Measurements from ENCODE around the gene SEBOX. TPM values are rescaled to one million over a fixed set of nuclear protein-coding genes. Genes with fewer than 3 reads are reported as not detected.

SEBOX gene
- total RNA-seq, 4 donors from 2014 or later = not detected

DNA sequence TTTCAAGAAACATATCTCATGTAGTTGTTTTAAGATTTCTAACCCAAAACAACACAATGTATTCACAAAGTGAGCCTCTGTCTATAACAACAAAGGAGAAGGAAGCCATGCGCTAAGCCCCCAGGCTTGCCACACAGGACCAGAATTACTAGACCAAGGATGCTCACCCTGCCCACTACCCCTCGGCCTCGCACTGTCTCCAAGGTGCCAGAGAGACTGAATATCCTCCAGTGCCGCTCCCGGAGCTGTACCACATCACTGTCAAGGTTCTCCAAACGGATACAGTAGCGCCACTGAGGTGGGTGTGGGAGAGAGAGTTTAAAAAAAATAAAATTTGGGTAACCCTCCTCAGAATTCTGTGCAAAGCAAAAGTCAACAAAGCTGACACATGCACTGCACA is 14.7 kb downstream of the SEBOX start:
- 88 to 90% methylated on average over 7 of the region's 7 CpGs for WGBS, 2 donors
- peaks cover 0 to 18% (median 0%) of the 10 kb centered on the region in 4 donors for H3K4me1 ChIP-seq
- H3K27ac ChIP-seq = no peak overlapping the region
- no peak for DNase-seq (ENCODE audit: low spot score in 2 of 2)
- H3K36me3 ChIP-seq = peaks cover 5 to 99% (median 25%) of the 10 kb centered on the region in 3 donors
- TF ChIP-seq POLR2A (IDR thresholded peaks at IDR 0.05) (no peak), EP300 (IDR thresholded peaks at IDR 0.05) (no peak)
- TF ChIP-seq, protein P1, sequence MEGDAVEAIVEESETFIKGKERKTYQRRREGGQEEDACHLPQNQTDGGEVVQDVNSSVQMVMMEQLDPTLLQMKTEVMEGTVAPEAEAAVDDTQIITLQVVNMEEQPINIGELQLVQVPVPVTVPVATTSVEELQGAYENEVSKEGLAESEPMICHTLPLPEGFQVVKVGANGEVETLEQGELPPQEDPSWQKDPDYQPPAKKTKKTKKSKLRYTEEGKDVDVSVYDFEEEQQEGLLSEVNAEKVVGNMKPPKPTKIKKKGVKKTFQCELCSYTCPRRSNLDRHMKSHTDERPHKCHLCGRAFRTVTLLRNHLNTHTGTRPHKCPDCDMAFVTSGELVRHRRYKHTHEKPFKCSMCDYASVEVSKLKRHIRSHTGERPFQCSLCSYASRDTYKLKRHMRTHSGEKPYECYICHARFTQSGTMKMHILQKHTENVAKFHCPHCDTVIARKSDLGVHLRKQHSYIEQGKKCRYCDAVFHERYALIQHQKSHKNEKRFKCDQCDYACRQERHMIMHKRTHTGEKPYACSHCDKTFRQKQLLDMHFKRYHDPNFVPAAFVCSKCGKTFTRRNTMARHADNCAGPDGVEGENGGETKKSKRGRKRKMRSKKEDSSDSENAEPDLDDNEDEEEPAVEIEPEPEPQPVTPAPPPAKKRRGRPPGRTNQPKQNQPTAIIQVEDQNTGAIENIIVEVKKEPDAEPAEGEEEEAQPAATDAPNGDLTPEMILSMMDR (IDR thresholded peaks at IDR 0.05) = no peak
- no peaks in the 10 kb centered on the region for H3K9me3 ChIP-seq
- no peaks in the 10 kb centered on the region for H3K27me3 ChIP-seq
- H3K4me3 ChIP-seq = no peak overlapping the region

DNA sequence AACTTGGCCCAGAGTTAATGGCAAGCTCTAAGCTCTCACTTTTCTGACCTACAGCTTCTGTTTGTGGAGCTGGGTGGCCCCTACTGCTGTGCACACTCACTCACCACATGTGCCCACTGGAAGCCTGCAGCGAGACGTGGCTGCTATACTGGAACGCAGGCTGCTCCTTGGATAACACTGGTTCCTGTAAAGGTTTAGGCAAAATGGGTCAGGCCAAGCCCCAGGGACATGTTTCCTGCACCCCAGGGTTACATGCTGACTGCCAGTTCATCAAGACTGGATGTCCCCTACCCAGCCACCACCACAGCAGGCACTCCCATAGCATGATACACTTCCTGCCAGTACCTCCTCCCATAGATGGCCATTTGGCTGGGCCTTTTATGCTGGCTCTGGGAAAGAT is 16.0 kb downstream of the SEBOX start:
- Histone ChIP-seq H3K4me3 (no peak overlapping the region), H3K27ac (no peak overlapping the region), H3K27me3 (no peaks in the 10 kb centered on the region), H3K4me1 (peaks cover 0 to 10% (median 0%) of the 10 kb centered on the region in 4 donors), H3K9me3 (no peaks in the 10 kb centered on the region), H3K36me3 (peaks cover 8 to 99% (median 27%) of the 10 kb centered on the region in 3 donors)
- TF ChIP-seq, protein P1 (IDR thresholded peaks at IDR 0.05) = no peak
- TF ChIP-seq EP300 (IDR thresholded peaks at IDR 0.05) = no peak
- no peak for TF ChIP-seq POLR2A (IDR thresholded peaks at IDR 0.05)
- WGBS, 2 donors = 79% methylated on average over 3 of the region's 3 CpGs
- no peak for DNase-seq (ENCODE audit: low spot score in 2 of 2)

DNA sequence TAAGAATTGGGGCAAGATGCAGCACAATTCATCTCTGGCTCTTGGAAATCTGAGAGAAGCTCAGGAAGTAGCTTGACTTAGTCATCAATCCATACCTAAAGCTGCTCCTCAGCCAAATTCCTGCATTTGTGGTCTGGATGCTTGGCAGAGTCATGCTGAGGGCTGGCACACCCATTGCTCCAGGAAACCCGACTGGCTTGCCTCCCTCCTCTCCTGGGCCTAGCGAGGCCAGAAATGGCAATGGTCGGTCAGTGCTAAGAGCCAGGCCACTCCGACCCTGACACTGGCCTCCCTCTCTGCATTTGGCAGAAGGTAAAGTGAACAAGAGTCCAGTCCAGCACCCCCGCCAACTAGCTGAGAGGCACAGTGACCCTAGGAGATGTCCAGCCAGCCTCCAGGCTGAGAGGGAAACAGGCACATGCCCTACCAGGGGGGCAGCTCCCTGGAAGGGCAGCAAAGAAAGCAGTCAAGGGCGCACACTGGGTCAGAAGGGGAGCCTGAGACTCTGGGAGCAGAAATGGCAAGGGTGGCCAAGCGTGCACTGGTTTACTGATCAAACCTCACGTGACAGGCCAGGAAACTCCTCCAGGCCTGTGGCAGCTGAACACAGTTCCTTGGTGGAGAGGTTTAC is 17.6 kb downstream of the SEBOX start:
- WGBS, 2 donors = 70 to 85% methylated on average over 8 of the region's 8 CpGs
- Histone ChIP-seq H3K27ac (no peak overlapping the region), H3K27me3 (no peaks in the 10 kb centered on the region), H3K4me3 (no peak overlapping the region), H3K36me3 (peaks cover 12 to 99% (median 24%) of the 10 kb centered on the region in 3 donors), H3K4me1 (peaks cover 0 to 10% (median 0%) of the 10 kb centered on the region in 4 donors), H3K9me3 (no peaks in the 10 kb centered on the region)
- no peak for DNase-seq (ENCODE audit: low spot score in 2 of 2)
- no peak for TF ChIP-seq EP300 (IDR thresholded peaks at IDR 0.05)
- TF ChIP-seq POLR2A (IDR thresholded peaks at IDR 0.05) = no peak
- TF ChIP-seq, protein P1 (IDR thresholded peaks at IDR 0.05) = no peak

DNA sequence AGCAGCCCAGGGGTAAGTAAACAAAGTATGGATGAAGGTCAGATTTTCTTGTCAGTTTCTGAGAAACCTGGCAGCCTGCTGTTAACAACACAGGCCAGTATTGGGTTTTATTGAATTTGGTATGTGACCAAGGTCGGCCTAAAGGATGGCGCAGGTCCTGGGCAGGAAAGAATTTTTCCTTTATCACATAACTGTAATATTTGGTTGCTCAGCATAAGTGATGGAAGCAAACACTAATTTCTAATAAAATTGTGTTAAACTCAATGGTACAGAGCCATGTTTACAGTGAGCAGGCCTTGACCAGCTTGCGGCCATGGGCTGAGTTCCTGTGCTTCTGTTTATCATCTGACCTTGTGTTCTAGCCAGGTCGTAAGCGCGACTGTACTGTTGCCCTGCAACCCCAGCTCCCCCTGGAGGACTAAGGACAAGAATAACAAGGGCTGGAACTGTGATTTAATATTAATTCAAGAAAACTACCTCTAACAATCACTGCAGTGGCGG is 18.2 kb downstream of the SEBOX start:
- no peak for DNase-seq (ENCODE audit: low spot score in 2 of 2)
- Histone ChIP-seq H3K27ac (peak overlapping the region in 1 of 4 donors; percentile 14), H3K9me3 (no peaks in the 10 kb centered on the region), H3K27me3 (no peaks in the 10 kb centered on the region), H3K36me3 (peaks cover 13 to 100% (median 28%) of the 10 kb centered on the region in 3 donors), H3K4me3 (no peak overlapping the region), H3K4me1 (peaks cover 0 to 10% (median 0%) of the 10 kb centered on the region in 4 donors)
- TF ChIP-seq, protein P1 (IDR thresholded peaks at IDR 0.05) = no peak
- TF ChIP-seq EP300 (IDR thresholded peaks at IDR 0.05) (no peak), POLR2A (IDR thresholded peaks at IDR 0.05) (no peak)
- 50 to 61% methylated on average over 7 of the region's 7 CpGs for WGBS, 2 donors

DNA sequence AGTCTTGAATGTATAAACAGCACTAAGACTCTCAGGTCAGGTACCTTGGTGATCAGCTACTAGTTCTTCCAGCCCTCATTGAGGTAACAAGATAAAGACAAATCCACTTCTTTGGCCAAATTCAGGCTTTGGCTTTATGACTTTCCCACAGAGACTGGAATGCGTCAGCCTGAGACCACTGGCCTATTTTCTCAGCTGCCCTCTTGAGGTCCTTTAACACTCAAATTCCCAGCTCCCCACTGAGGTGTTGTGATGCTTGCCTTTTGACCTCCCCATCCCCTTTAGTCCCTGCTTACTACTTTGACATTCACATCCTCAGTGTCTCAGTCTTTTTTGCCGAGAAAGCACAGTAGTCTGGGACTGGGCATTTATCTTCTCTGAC is 18.8 kb downstream of the SEBOX start:
- Histone ChIP-seq H3K9me3 (no peaks in the 10 kb centered on the region), H3K27me3 (no peaks in the 10 kb centered on the region), H3K36me3 (peaks cover 13 to 100% (median 28%) of the 10 kb centered on the region in 3 donors), H3K27ac (peak overlapping the region in 1 of 4 donors; percentile 14), H3K4me3 (no peak overlapping the region), H3K4me1 (peaks cover 0 to 10% (median 0%) of the 10 kb centered on the region in 4 donors)
- TF ChIP-seq, protein P1 (IDR thresholded peaks at IDR 0.05) = no peak
- TF ChIP-seq POLR2A (IDR thresholded peaks at IDR 0.05) (no peak), EP300 (IDR thresholded peaks at IDR 0.05) (no peak)
- DNase-seq (ENCODE audit: low spot score in 2 of 2) = no peak
- WGBS, 2 donors = 56 to 61% methylated on average over 2 of the region's 2 CpGs
